Measurements from ENCODE around the gene MAST4. TPM values are rescaled to one million over a fixed set of nuclear protein-coding genes. Genes with fewer than 3 reads are reported as not detected.

Gene MAST4
- 10 to 100 TPM; 50.4 to 60.6 TPM for total RNA-seq

- Histone ChIP-seq H3K27me3 (no peaks in the 10 kb centered on the region), H3K4me1 (peaks cover 0 to 29% of the 10 kb centered on the region in 2 donors)
- peak; percentile 82 for DNase-seq (ENCODE audit: low spot score)
Observed at GRCh38 chr5:66595756-66596635, at the start of gene MAST4. Gene MAST4 (plus strand): TSS chr5:66596393. CDS start chr5:66596656, 263 bp downstream.

GRCh38 chr5:66546541-66546940, 49.7 kb upstream of the MAST4 start:
- no peaks in the 10 kb centered on the region for H3K27me3 ChIP-seq
- H3K4me3 ChIP-seq = no peak overlapping the region
- no peak overlapping the region for H3K27ac ChIP-seq
- H3K36me3 ChIP-seq = no peaks in the 10 kb centered on the region
- peaks cover 0 to 22% of the 10 kb centered on the region in 2 donors for H3K9me3 ChIP-seq
- TF ChIP-seq CTCF (IDR thresholded peaks at IDR 0.05) = no peak
- no peaks in the 10 kb centered on the region for H3K4me1 ChIP-seq
- no peak for DNase-seq (ENCODE audit: low spot score)

More at GRCh38 chr5:66595756-66596635, at the start of gene MAST4:
- TF ChIP-seq CTCF (IDR thresholded peaks at IDR 0.05) = no peak
- H3K27ac ChIP-seq = peak within 1 kb of the TSS; percentile 83 to 85
- H3K36me3 ChIP-seq = no peaks in the 10 kb centered on the region
- H3K4me3 ChIP-seq = peak within 1 kb of the TSS; percentile 69 to 70
- no peaks in the 10 kb centered on the region for H3K9me3 ChIP-seq

- no peaks in the 10 kb centered on the region for H3K27me3 ChIP-seq
- no peak overlapping the region for H3K4me3 ChIP-seq
- no peaks in the 10 kb centered on the region for H3K4me1 ChIP-seq
- H3K36me3 ChIP-seq = no peaks in the 10 kb centered on the region
- DNase-seq (ENCODE audit: low spot score) = no peak
- TF ChIP-seq CTCF (IDR thresholded peaks at IDR 0.05) = no peak
- H3K9me3 ChIP-seq = peaks cover 0 to 23% of the 10 kb centered on the region in 2 donors
- H3K27ac ChIP-seq = no peak overlapping the region
Observed at GRCh38 chr5:66551338-66551737, 44.9 kb upstream of the MAST4 start.

GRCh38 chr5:66551945-66552344, 44.2 kb upstream of the MAST4 start:
- Histone ChIP-seq H3K27ac (no peak overlapping the region), H3K9me3 (peaks cover 0 to 18% of the 10 kb centered on the region in 2 donors), H3K4me1 (no peaks in the 10 kb centered on the region), H3K27me3 (no peaks in the 10 kb centered on the region), H3K4me3 (no peak overlapping the region), H3K36me3 (no peaks in the 10 kb centered on the region)
- no peak for DNase-seq (ENCODE audit: low spot score)
- no peak for TF ChIP-seq CTCF (IDR thresholded peaks at IDR 0.05)

GRCh38 chr5:66553368-66553912, 42.8 kb upstream of the MAST4 start:
- no peak overlapping the region for H3K27ac ChIP-seq
- H3K27me3 ChIP-seq = no peaks in the 10 kb centered on the region
- no peaks in the 10 kb centered on the region for H3K4me1 ChIP-seq
- peaks cover 0 to 6% of the 10 kb centered on the region in 2 donors for H3K9me3 ChIP-seq
- no peak for TF ChIP-seq CTCF (IDR thresholded peaks at IDR 0.05)
- H3K36me3 ChIP-seq = no peaks in the 10 kb centered on the region
- H3K4me3 ChIP-seq = no peak overlapping the region
- no peak for DNase-seq (ENCODE audit: low spot score)
